Measurements from ENCODE around the gene FRAT2.
A peak's percentile ranks its signal among the peaks of the same experiment; 100 is the strongest.

- TF ChIP-seq CTCF (IDR thresholded peaks at IDR 0.05; ENCODE audit: low read depth, low read length) = no peak
- TF ChIP-seq, protein P1, sequence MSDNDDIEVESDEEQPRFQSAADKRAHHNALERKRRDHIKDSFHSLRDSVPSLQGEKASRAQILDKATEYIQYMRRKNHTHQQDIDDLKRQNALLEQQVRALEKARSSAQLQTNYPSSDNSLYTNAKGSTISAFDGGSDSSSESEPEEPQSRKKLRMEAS (IDR thresholded peaks at IDR 0.05; ENCODE audit: low read depth, low read length) = peak; percentile 59
- TF ChIP-seq POLR2A (IDR thresholded peaks at IDR 0.05; ENCODE audit: extremely low read depth, insufficient read length) = peak; percentile 68
- peak; percentile 77 for TF ChIP-seq MYC (IDR thresholded peaks at IDR 0.05; ENCODE audit: low read depth, low read length)
These were observed 42.2 kb downstream of the FRAT2 start, which contains the start of gene ARHGAP19 for GRCh38 chr10:97292097-97292861.
